Hepatocyte (in vitro differentiated cells): ENCODE data around the gene TMEM252.

Experiments
- EZH2 ChIP-seq: fragments of 200-600 bp; sonication (generic); IDR thresholded peaks from 2 replicates; pipeline ENCODE4 v1.6.1; 2016; ENCODE audit warnings: antibody characterized with exemption, mild to moderate bottlenecking, borderline replicate concordance
- EZH2phosphoT487 ChIP-seq: fragments of 200-600 bp; sonication (generic); IDR thresholded peaks from one replicate; pipeline ENCODE4 v1.6.1; 2018; ENCODE audit warnings: antibody characterized with exemption, mild to moderate bottlenecking, low read depth, moderate library complexity; ENCODE audit not compliant: unreplicated experiment, severe bottlenecking
- TF ChIP-seq, protein P1 (sequence below): fragments of 200-600 bp; sonication (generic); IDR thresholded peaks from 2 replicates; pipeline ENCODE4 v1.5.1; 2016; ENCODE audit warnings: antibody characterized with exemption, mild to moderate bottlenecking; ENCODE audit not compliant: poor library complexity

DNA sequence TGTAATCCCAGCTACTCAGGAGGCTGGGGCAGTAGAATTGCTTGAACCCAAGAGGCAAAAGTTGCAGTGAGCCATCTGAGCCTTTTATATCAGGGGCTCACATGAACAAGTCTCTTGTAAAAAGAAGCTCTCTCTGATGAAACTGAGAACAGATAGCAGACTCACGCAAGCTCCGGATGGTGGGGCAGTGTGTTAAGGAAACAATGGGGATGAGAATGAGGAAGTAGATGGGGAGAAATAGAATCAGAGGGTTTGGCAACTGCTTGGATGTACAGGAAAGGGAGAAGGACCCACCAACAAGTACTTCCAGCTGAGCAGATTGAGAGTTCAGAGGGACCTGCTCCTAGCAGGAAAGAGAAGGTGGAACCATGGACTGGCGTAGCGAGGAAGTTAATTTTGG lies 18.6 kb downstream of the TMEM252 start:
- TF ChIP-seq, protein P1, sequence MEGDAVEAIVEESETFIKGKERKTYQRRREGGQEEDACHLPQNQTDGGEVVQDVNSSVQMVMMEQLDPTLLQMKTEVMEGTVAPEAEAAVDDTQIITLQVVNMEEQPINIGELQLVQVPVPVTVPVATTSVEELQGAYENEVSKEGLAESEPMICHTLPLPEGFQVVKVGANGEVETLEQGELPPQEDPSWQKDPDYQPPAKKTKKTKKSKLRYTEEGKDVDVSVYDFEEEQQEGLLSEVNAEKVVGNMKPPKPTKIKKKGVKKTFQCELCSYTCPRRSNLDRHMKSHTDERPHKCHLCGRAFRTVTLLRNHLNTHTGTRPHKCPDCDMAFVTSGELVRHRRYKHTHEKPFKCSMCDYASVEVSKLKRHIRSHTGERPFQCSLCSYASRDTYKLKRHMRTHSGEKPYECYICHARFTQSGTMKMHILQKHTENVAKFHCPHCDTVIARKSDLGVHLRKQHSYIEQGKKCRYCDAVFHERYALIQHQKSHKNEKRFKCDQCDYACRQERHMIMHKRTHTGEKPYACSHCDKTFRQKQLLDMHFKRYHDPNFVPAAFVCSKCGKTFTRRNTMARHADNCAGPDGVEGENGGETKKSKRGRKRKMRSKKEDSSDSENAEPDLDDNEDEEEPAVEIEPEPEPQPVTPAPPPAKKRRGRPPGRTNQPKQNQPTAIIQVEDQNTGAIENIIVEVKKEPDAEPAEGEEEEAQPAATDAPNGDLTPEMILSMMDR, result no peak
- TF ChIP-seq EZH2, result no peak
- TF ChIP-seq EZH2phosphoT487, result no peak
